Measurements from ENCODE around the gene CHTF18.

The CHTF18 gene

DNA sequence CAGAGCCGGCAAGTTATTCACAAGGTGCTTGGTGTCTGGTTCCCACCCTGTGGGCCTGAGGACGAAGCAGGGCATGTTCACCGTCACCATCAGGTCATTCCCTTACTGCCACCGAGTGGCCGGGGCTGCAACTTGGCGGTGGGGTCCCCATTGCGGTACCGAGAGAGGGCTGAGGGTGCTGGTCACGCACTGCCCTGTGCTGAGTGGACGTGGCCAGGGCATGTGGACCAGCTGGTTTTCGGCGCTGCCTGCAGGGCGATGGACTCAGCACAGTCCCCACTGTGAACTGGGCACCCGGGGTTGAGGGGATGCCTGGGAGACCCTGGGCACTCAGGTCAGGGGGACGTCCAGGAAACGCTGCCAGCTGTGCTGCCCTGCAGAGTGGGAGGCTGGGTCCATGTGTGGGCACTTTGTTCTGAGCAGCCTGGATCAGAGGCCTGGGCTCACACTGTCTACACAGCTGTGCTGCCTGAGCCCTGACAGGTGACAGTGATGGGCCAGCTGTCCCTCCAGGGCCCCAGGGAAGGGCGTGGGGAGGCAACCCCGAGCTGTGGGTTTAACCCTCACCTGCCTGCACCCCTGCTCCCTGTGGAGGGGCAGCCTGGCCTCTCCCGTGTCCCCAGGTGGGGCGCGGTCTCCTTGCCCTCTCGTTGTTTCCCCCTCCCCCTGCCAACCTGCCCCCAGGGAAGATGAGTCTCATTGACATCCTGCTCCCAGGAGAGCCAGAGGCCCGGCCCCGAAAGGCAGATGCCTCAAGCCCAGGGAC, 51.4 kb downstream of the CHTF18 start:
- H3K4me1 Mint-ChIP-seq: peaks cover 17% of the 10 kb centered on the region
- TF ChIP-seq, protein P1, sequence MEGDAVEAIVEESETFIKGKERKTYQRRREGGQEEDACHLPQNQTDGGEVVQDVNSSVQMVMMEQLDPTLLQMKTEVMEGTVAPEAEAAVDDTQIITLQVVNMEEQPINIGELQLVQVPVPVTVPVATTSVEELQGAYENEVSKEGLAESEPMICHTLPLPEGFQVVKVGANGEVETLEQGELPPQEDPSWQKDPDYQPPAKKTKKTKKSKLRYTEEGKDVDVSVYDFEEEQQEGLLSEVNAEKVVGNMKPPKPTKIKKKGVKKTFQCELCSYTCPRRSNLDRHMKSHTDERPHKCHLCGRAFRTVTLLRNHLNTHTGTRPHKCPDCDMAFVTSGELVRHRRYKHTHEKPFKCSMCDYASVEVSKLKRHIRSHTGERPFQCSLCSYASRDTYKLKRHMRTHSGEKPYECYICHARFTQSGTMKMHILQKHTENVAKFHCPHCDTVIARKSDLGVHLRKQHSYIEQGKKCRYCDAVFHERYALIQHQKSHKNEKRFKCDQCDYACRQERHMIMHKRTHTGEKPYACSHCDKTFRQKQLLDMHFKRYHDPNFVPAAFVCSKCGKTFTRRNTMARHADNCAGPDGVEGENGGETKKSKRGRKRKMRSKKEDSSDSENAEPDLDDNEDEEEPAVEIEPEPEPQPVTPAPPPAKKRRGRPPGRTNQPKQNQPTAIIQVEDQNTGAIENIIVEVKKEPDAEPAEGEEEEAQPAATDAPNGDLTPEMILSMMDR (IDR thresholded peaks at IDR 0.05): no peak
- peaks cover 39% of the 10 kb centered on the region for H3K9me3 Mint-ChIP-seq
- peaks cover 5% of the 10 kb centered on the region for H3K27me3 Mint-ChIP-seq (ENCODE audit: low read depth, poor library complexity)
- DNase-seq: no peak
- peaks cover 7% of the 10 kb centered on the region for H3K36me3 Mint-ChIP-seq (ENCODE audit: low read depth)
- no peak overlapping the region for H3K27ac Mint-ChIP-seq
- no peak overlapping the region for H3K4me3 Mint-ChIP-seq

DNA sequence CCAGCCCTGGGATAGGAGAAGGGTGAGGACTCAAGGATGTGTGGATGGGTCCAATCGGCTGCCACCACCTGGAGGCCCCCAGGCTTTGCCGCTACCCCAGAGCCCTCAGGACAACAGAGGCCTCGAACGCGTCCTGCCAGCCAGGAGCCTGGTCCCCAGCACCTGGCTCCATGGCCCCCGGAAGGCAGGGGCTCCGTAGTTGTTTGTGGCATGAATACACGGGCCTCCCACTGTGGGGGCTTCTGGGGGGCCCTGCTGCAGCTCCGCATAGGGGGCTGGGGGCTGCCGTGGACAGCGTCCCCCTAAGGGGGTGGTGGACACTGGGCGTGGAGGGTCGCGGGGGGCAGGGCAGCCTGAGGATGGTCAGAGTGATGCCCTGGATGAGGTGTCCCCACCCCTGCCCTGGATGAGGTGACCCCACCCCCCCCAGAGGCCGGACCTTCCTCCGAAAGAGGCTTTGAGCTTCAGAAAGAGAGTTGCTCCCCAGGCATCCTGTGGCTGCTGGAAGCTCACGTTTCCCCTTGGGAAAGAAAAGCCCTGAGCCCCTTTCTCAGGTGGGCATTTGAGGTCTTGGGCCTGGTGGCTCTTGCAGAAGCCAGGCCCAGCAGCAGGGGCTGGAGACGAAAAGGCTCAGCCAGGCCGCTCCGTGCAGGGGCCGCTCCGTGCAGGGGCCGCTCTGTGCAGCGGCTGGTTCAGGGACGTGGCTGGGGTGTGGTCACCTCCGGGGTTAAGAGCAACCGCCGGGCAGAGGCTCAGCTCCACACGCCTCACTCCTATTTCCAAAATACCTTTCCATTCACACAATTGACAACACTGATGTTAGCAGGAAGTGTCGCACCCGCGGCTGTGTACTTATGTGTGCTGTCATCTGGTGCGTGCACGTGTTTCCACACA, 52.4 kb downstream of the CHTF18 start:
- peaks cover 5% of the 10 kb centered on the region for H3K27me3 Mint-ChIP-seq (ENCODE audit: low read depth, poor library complexity)
- no peak for DNase-seq

DNA sequence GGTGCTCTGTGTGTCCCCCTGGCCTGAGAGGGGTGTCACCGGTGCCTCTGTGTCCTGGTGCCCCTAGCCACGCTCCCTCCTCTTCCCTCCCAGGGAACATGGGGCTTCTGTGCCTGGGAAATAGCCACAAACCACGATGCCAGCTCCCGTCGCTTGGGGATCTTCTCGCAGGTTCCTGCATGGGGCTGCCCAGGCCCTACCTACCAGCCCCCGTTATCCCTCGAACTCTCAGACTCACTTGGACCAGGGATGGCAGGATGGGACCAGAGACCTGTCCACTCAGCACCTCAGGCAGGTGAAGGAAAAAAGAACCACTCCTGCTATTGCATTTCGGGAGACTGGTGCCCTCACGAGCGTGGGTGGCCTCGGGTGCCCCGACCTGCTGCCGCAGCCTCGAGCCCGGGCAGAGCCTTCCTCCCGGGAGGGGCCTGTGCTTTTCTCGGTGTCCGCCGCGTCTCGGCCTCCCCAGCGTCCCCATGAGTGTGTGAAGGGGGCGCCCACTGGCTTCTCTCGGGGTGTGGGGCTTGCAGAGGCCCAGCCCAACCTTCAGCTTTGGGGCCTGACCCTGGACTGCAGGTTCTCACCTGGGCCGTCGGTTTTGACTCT, 53.1 kb downstream of the CHTF18 start:
- H3K27me3 Mint-ChIP-seq (ENCODE audit: low read depth, poor library complexity): peaks cover 12% of the 10 kb centered on the region
- TF ChIP-seq, protein P1 (IDR thresholded peaks at IDR 0.05): no peak
- no peak overlapping the region for H3K4me3 Mint-ChIP-seq
- DNase-seq: no peak
- H3K4me1 Mint-ChIP-seq: peaks cover 32% of the 10 kb centered on the region
- H3K36me3 Mint-ChIP-seq (ENCODE audit: low read depth): peaks cover 15% of the 10 kb centered on the region
- no peak overlapping the region for H3K27ac Mint-ChIP-seq
- peaks cover 43% of the 10 kb centered on the region for H3K9me3 Mint-ChIP-seq

More for the DNA sequence above, 52.4 kb downstream of the CHTF18 start:
- H3K9me3 Mint-ChIP-seq: peaks cover 44% of the 10 kb centered on the region
- no peak overlapping the region for H3K4me3 Mint-ChIP-seq
- peaks cover 13% of the 10 kb centered on the region for H3K36me3 Mint-ChIP-seq (ENCODE audit: low read depth)
- H3K4me1 Mint-ChIP-seq: peaks cover 27% of the 10 kb centered on the region
- TF ChIP-seq, protein P1 (IDR thresholded peaks at IDR 0.05): no peak
- no peak overlapping the region for H3K27ac Mint-ChIP-seq

DNA sequence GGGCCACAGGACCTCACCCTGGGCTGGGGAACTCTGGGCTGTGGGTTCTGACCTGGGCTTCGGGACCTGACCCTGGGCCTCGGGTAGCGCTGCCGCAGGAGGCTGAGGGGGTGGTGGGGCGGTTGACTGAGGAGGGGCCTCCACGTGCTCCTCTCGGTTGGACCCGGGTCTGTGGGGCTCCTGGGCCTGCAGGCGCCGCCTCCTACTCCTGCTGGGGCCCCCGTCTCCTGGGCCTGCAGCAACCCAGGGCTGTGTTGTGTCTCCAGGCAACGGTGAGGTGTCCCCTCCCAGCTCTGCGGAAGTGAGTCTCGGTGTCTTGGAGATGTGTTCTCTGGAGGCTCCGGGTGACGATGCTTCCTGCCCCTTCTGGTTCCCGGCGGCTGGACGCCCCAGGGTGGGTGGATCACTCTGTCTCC, 53.6 kb downstream of the CHTF18 start:
- no peak for DNase-seq
- no peak overlapping the region for H3K4me3 Mint-ChIP-seq
- H3K4me1 Mint-ChIP-seq: peaks cover 32% of the 10 kb centered on the region
- TF ChIP-seq, protein P1 (IDR thresholded peaks at IDR 0.05): no peak
- H3K27me3 Mint-ChIP-seq (ENCODE audit: low read depth, poor library complexity): peaks cover 13% of the 10 kb centered on the region
- no peak overlapping the region for H3K27ac Mint-ChIP-seq
- H3K36me3 Mint-ChIP-seq (ENCODE audit: low read depth): peaks cover 15% of the 10 kb centered on the region
- peaks cover 39% of the 10 kb centered on the region for H3K9me3 Mint-ChIP-seq

DNA sequence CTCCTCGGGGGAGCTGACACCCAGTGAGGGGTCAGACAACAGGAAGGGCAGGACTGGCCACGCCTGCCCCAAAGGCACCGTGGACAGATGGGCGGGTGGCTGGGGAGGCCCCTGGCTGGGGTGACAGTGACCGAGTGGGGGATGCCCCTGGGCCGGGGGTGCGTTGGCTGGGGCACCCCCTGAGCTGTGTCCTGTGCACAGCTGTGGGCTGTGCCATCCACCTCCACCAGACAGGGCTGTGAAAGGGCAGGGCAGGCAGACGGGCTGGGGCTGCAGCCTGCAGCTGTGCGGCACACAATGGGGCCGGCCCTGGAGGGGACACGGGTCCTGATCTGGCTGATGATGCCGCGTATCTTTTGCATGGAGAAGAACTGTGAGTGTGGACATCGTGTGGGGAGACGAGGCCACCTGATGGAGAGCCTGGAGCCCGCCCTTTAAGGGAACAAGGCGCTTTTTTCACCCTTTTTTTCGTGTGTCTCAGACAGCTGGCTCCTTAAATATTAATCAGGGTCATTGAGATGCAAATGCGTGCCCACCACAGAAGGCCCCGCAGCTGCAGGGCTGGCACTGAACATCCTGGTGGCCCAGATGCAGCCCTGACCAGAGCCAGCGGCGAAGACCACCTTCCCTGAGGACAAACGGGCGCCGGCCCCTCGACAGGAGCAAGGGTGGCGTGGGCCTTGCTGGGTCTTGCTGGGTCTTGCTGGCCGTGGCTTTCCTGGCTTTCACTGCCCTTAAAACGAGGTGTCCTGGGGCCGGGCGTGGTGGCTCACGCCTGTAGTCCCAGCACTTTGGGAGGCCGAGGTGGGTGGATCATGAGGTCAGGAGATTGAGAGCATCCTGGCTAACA, 54.5 kb downstream of the CHTF18 start:
- no peak overlapping the region for H3K27ac Mint-ChIP-seq
- H3K36me3 Mint-ChIP-seq (ENCODE audit: low read depth): peaks cover 15% of the 10 kb centered on the region
- DNase-seq: no peak
- H3K4me1 Mint-ChIP-seq: peaks cover 32% of the 10 kb centered on the region
- TF ChIP-seq, protein P1 (IDR thresholded peaks at IDR 0.05): no peak
- H3K4me3 Mint-ChIP-seq: no peak overlapping the region
- peaks cover 8% of the 10 kb centered on the region for H3K27me3 Mint-ChIP-seq (ENCODE audit: low read depth, poor library complexity)
- H3K9me3 Mint-ChIP-seq: peaks cover 35% of the 10 kb centered on the region

All from nephron progenitor cell (in vitro differentiated cells).